Glomerular visceral epithelial cell (primary cell): ENCODE data around the gene VWA3B.
"Not testable (repeated sequence)": the region's sequence is repeated elsewhere in the genome, so short reads cannot be mapped to it uniquely, and the experiment has no call there.

Experiments used
- DNase-seq: peaks from one replicate; pipeline ENCODE4 v3.0.0-alpha.2; 2016; ENCODE audit errors: extremely low spot score

Gene VWA3B

DNA sequence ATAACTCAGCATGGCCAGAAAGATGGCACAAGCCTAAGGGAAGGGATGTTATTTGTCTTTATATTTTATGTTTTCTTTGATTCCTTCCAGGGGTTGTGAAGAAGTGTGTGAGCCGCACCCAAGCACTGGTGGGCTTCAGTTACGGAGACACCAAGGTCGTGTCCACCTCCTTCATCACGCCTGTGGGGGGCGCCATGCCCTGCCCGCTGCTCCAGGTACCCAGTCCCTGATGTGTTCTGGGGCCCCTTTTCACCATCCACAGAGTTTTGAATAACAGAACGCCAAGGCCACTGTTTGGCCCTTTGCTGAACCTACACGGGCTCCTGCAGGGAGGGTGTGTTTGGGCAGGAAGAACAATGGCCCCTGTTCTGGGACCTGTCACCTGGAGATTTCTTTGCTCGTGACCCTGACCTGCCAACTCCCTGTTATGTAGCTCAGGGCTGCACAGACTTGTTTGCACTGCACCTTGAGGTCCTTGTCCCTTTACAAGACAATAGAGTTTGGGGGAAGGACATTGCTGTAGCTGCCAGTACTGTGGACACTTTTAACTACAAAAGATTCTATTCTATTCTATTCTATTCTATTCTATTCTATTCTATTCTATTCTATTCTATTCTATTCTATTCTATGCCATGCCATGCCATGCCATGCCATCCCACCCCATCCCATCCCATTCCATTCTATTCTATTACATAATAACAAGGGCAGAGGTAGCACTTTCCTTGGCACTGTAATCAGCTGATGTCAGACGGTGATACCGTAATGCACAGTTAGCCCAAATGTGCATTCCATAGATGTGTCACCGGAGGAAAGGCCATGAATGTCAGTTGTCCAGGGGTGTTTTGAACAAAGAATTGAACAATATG lies 211.1 kb downstream of the VWA3B start:
- DNase-seq: no peak

GRCh38 chr2:98298683-98299164 lies 211.8 kb downstream of the VWA3B start:
- DNase-seq: no peak

DNA sequence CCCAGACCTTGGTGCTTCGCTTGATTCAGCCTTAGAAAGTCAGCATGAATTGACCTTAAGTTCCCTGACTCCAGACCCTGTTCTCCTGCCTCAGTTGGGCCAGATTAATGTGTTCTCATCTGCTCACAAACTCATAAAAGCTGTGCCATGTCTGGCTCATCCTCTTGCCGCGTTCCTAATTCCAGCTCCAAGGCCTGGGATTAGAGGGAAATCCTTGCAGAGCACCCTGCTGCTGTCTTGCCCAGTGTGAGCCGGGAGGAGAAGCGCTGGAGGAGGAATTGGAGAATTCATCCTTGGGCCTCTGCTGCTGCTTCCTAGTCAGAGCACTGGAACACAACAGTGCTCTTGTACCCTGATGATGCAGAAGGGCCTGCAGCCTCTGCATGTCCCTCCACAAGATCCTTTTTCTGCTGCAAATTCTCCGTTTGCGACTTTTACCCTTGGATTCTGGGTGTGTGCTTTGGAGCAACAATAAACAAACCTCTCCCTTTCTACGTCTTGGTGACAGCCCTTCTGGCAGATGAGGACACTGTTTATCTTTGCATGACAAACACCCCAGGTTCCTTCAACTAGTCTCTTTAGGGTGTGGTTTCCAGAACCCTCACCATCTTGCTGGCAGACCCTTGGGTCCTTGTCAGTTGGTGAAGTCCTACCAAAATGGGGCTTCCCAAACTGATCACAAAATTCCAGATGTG lies 212.4 kb downstream of the VWA3B start:
- DNase-seq: no peak

- DNase-seq: no peak
These were observed 213.3 kb downstream of the VWA3B start for GRCh38 chr2:98300141-98300874.

GRCh38 chr2:98301469-98301868 lies 214.5 kb downstream of the VWA3B start:
- no peak for DNase-seq

GRCh38 chr2:98307131-98307696 lies 220.2 kb downstream of the VWA3B start:
- DNase-seq: not testable (repeated sequence)

DNA sequence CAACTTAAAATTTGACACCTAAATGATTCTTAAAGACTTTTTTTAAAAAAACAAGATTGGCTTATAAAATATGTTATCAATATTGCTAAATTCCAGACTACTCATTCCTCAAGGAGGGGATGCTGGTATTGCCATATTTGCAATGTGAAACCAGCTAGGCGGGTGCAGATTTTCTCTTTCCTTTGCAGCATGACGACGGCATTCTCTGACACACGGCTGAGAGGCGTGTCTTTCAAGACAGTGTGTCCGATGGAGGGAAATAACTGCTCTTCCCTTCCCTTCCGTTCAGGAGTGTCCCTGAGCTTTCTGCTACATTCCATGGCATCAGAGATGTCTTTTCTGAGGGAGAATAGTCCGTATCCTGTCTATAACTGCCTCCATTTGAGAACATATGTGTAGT lies 221.1 kb downstream of the VWA3B start:
- DNase-seq: no peak

- no peak for DNase-seq
These were observed 221.6 kb downstream of the VWA3B start for GRCh38 chr2:98308532-98308931.

GRCh38 chr2:98309580-98309979 lies 222.6 kb downstream of the VWA3B start:
- DNase-seq: no peak

DNA sequence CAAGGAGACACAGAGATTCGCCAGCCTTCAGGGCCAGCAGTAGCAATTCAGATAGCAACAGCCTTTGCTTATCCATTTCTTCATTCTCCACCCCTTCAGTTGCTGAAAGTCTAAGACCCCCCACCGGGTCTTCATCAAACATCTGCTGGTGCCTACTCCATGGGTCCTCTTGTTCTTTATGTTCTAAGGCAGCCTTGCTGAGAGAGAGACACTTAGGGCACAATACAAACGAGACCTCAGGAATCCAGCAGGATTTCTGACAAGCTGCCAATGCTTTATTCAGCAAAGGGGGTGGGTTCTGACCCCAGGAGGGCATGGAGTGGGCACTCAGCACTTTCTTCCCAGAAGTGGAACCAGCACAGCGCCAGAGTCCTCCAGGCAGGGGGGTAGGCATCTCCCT lies 223.0 kb downstream of the VWA3B start:
- no peak for DNase-seq

GRCh38 chr2:98311090-98311489 lies 224.1 kb downstream of the VWA3B start:
- DNase-seq: no peak

DNA sequence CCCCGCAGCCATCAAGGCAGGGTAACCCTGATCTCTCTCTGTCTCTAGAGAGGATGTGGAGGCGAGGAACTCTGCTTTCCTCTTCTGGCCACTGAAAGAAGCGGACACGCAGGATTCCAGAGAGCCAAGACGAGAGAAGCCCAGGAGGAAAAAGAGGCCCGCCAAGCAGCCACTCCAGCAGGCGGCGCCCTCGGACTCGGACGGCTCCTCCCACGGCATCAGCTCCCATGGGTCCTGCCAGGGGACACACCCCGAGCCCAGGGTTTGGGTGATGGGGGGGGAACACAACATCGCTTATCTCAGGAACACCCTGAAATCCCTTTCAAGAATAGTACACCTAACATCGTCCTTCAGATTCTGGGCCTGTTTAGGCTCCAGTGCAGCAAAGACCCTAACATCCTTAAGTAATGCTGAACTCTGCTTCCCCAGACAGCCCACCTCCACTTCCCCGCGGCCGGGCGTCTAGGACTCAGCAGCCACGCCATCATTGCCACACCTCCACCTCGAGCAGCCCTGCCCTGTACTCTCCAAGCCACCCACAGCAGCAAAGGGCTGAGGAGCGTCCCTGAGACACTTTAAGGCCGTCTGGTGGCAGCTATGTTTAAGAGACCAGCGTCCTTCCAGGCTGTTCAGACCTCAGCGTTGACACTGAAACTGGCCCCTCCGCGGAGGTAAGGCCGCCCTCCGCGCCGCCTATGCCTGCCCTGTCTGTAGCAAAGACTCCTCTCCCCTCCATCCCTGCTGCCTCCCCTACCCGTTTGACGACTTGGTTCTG lies 225.0 kb downstream of the VWA3B start:
- no peak for DNase-seq

DNA sequence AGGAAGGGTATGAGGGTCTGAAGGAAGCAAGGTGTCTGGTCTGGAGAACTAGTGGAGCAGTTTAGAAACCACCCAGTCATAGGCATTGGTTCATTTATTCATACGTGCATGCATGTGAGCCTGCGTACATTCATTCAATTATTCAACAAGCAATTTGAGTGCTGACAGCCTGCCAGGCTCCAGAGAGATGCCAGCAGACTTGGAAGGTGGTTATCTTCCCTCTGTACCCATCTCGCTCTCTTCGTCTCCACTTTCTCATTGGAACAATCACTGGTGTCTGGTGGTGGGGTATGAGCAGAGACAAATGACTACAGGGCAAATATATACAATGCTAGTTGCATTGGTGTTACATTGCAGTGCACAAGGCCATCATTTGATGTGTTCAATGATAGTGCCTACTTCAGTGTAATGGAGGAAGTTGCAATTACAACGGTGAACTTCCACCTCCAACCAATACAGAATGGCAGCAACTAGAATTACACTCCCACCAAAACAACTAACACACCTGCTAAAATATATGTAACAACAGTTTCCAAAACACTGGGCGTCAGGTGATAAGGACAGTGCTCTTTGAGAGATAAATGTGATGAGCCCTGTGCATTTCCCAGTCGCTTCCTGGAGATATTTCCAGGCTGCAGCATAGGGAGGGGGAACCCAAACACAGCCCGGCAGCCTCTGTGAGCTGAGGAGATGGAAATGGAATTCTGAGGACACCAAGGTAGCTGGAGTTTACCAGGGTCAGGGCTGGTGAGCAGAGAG lies 226.7 kb downstream of the VWA3B start:
- DNase-seq: no peak

GRCh38 chr2:98314251-98314650 lies 227.3 kb downstream of the VWA3B start:
- DNase-seq: no peak

DNA sequence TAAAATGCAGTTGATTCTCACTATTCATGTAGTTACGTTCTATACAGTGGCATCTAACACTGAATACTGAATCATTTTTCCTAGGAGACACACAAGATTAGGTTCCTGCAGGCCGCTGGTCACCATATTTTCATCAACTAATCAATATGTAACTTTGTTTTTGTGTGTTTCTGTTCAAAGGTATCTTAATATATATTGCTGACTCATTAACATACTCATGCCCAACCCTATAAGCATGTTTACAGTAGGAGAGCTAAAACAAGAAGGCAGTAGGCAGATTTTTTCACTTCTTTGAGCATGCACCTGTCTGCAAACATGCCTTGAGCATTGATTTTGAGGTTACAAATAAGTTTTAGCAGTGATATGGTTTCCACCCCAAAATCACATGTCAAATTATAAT lies 229.0 kb downstream of the VWA3B start:
- DNase-seq: no peak

- no peak for DNase-seq
These were observed 230.2 kb downstream of the VWA3B start for GRCh38 chr2:98317214-98317613.

DNA sequence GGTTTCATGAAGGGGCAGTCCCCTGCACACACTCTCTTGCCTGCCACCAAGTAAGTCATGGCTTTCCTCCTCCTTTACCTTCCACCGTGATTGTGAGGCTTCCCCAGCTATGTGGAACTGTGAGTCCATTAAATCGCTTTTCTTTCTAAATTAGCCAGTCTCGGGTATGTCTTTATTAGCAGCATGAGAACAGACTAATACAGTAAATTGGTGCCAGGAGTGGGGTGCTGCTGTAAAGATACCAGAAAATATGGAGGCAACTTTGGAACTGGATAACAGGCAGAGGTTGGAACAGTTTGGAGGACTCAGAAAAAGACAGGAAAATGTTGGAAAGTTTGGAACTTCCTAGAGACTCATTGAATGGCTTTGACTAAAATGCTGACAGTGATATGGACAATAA lies 233.2 kb downstream of the VWA3B start:
- DNase-seq: not testable (repeated sequence)

DNA sequence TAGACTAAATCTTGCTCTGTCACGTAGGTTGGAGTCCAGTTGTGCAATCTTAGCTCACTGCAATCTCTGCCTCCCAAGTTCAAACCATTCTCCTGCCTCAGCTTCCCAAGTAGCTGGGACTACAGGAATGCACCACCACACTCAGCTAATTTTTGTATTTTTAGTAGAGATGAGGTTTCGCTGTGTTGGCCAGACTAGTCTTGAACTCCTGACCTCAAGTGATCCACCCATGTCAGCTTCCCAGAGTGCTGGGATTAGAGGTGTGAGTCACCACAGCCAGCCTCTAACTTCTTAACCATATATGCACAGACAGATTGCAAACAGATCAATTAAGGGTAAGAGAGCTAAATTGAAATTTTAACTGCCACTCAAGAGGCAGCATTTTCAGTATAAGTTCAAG lies 237.2 kb downstream of the VWA3B start:
- DNase-seq: no peak

DNA sequence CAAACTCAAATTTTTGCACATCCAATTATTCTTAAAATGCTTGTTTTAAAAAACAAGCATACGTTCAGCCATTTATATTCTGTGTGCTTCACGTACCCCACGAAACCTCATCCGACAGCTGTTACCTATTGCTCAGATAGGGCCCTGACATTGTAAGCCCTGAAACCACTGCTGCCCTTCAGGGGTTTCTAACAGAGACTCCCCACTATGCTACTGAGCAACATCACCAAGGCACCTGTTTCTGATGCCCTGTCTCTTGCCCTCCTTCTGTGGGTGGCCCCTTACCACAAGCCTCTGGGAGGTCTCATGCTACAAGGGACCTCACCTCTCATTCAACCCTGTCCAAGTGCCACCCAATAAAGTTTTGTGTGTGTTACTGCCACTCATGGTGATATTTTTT lies 240.8 kb downstream of the VWA3B start:
- DNase-seq: no peak

- DNase-seq: no peak
These were observed 242.6 kb downstream of the VWA3B start for GRCh38 chr2:98329549-98329948.

- DNase-seq: no peak
These were observed 246.0 kb downstream of the VWA3B start for GRCh38 chr2:98332989-98333388.
